Fibroblast of peridontal ligament (primary cell): ENCODE measurements around the gene EEF2K.
"Not testable (repeated sequence)": the region's sequence is repeated elsewhere in the genome, so short reads cannot be mapped to it uniquely, and the experiment has no call there.

Experiments
- DNase-seq: peaks from one replicate; pipeline ENCODE4 v3.0.0-alpha.2; 2010; ENCODE audit errors: extremely low read depth

The EEF2K gene

DNA sequence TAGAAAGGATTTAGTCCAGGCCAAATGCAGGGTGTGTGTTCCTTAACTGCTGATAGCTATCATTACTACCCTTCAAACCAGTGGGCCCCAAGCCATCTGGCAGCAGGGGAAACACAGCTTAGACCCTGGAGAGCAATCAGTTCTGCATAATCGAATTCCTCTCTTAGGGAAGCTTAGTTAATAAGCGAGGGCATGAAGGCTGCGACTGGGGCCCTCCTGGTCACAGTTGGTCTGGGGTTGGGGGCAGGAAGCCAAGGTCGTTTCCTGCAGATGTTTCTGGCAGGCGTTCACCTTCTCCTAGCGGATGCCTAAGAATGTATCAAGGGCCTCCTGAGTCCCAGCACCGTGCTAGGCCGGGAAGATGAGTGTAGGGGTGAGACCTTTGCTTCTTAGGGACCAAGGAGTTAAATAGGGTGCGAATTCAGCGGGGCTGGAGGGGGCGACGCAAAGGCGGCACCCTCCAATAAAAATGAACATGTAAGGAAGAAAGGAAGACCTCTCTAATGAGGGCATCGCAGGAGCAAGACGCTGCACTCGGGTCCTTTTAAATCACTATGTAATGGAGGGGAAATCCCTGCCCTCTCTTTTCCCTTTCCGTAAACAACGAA lies 16.5 kb upstream of the EEF2K start:
- peak; percentile 26 for DNase-seq

- DNase-seq = no peak
Observed at GRCh38 chr16:22190081-22190775, 15.8 kb upstream of the EEF2K start.

- DNase-seq = peak; percentile 100
Observed at GRCh38 chr16:22190776-22191531, 15.1 kb upstream of the EEF2K start.

DNA sequence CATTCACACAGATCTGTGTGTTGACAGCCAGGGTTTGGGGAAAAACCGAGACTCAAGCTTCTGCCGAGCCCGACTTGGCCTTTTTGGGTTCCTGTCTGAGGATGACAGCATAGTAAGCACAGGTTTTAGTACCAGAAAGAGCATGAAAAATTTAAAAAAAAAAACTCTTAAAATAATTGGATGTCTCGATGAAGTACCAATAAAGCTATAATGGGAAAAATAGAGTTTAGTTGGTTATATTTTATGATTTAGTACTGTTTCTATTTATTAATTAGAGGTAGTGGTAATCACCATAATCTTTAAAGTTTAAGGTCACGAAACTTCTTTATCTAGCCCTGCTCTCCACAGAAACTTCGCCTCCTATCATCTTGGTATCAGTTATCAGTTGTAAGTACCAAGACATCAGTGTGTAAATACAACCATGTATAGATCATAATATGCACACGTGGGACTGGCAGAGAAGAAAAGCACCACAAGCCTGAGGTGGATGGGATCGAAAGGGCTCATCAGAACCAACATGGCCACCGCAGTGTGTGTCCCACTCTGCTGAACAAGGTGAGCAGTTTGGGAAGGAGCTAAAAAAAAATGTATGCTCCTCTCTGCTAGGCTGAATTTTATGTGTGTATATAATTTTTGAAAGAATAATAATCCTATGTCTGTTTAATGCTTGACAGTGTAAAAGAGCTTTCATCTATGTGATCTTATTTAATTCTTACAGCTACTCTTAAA lies 14.4 kb upstream of the EEF2K start:
- no peak for DNase-seq

DNA sequence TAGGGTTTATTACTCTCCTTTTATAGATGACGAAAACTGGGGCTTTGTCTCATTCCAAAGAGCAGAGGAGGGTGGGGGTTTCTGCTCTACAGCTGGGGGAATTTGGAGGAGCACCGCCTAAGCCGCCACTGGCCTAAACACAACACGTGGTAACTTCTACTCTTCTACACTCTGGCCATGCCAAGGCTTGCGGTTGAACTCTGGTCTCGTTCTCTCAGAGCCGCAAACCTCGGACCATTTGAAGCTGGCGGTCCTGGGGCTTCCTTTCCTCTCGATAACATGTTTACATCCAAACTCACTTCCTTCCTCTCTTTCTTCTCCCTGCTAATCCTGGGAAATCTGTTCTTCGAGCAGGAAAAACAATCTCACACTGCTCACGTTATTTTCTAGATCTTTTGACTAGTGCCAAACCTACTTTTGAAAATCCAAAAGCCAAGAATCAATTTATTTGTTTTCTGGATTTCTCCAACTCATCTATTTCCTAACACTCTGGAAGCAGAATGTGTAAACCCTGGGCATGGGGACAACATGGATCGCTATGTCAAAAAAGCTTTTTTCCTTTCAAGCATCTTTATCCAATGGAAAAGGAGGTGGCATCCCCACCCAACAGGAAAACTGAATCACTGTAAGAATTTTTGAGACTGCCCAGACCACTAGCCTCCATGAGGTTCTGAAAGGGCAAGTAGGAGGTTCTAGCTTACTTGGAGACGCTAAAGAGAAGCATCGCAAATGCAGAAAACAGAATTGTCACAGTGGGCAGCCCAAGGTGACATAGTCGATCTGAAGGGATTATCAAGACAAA lies 13.6 kb upstream of the EEF2K start:
- peak; percentile 98 for DNase-seq

DNA sequence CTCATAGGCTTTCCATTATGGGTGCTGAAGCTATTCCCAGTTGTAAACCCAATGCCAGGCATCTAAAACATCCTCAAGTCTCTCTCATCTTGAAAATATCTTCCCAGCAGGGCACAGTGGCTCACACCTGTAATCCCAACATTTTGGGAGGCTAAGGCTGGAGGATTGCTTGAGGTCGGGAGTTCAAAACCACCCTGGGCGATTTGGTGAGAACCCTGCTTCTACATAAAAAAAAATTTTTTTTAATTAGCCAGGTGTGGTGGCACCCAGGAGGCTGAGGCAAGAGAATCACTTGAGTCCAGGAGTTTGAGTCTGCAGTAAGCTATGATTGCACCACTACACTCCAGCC lies 13.0 kb upstream of the EEF2K start:
- no peak for DNase-seq

DNA sequence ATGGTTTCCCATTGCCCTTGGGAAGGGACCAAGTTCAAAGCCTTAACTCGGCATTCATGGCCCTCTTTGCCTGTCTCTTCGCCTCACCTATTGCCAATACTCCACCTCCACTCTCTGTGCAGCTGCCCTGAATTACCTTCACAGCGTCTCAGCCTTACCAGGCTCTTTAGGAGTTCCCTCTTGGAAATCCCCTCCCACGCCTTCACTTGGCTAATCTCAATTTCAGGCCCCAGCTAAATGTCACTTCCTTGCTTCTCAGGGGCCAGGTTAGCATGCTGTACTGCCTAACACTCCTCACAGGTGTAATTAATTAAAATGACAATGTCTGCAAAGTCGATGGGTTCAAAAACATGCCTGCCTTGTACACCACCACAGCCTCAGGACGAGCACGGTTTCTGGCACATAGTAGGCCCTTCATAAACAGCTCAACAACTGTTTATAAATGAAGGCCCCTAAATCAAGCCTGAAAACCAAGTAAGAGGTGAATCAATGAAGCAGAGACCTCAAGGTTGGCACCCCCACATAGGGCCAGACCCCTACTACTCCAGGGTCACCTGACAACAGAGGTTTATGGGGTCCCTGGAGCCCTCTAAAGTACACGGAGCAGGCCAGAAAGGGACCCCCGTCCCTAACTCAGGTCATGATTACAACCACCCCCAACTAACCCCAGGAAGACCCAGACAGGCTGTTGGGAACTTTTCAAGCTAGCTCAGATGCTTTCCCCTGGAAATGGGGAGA lies 11.2 kb upstream of the EEF2K start:
- no peak for DNase-seq

DNA sequence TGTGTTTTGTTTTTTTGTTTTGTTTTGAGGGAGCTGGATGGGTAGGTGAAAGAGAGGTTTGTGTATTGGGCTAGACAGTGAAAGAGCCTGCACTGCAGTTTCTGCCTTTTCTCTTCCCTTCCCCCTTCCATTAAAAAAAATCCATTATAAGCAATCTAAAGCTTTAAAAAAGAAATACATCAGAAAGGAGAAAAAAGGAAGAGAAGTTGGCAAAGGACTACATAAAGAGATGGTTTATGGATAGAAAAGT lies 10.7 kb upstream of the EEF2K start:
- no peak for DNase-seq

DNA sequence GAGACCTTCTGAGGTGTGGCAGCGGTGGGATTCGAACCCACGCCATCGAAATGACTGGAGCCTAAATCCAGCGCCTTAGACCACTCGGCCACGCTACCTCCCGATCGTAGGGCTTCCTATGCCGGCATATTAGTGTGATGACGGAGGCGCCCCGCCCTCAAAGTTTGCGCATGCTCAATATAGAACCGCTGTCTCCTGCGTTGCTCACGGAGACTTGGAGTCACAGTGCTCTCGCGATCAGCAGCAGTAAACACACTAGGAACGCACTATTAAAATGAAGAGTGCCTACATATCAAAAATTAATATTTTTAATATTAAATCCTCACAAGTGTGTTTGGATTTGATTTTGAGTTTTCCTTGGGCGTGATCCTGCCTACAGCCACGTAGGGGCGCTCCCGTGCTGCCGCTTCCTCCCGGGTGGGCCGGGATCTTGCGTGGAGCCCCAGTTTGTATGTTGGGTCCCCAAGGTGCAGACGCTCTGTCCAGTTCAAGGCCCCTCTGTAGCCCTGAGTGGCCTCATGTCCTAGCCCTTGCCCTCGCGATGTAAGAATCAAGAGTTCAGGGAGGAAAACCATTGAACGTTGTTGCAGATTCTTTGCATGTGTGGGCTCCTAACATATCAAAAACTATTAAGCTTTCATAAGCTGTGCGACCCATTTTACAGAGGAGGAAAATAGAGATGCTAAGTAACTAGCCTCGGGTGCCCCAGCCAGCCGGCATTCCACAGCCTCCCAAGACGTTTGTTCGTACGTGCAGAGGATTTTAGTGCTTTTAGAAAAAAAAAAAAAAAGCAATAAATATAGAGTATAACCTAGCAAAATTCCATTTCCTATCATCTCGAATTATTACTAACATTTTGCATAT lies 10.2 kb upstream of the EEF2K start:
- peak; percentile 93 for DNase-seq

DNA sequence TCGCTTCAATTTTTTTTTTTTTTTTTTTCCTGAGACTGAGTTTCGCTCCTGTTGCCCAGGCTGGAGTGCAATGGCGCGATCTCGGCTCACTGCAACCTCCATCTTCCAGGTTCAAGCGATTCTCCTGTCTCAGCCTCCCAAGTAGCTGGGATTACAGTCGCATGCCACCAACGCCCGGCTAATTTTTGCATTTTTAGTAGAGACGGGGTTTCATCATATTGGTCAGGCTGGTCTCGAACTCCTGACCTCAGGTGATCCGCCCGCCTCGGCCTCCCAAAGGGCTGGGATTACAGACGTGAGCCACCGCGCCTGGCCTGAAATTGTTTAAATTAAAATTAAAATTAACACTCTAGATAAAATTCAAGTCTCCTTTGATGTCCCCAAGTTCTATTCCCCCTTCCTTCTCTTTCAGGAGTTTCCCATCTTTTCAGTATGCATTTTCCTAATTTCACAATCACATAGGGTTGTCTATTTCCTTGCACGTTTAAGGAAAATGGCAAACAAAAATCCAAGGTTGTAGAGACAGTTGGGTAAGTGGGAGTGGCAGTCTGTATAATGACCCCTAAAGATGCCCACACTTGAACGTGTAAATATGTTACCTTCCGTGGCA lies 9.4 kb upstream of the EEF2K start:
- DNase-seq = not testable (repeated sequence)

- DNase-seq = peak; percentile 34
Observed at GRCh38 chr16:22198547-22199293, 7.4 kb upstream of the EEF2K start.

GRCh38 chr16:22202261-22202637 lies 3.8 kb upstream of the EEF2K start:
- DNase-seq = no peak

DNA sequence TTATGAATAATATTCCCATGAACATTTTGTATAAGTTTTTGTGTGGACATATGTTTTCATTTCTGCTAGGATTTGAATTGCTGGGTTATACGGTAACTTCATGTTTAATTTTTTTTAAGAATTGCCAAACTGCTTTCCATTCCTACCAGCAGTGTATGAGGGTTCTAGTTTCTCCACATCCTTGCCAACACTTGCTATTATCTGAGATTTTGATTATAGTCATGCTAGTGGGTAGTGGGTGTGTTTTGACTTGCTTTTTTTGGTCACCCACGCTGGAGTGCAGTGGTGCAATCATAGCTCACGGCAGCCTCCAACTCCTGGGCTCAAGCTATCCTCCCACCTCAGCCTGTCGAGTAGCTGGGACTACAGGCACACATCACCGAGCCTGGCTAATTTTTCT lies 3.0 kb upstream of the EEF2K start:
- no peak for DNase-seq

- DNase-seq = no peak
Observed at GRCh38 chr16:22204091-22204655, 1.9 kb upstream of the EEF2K start.

DNA sequence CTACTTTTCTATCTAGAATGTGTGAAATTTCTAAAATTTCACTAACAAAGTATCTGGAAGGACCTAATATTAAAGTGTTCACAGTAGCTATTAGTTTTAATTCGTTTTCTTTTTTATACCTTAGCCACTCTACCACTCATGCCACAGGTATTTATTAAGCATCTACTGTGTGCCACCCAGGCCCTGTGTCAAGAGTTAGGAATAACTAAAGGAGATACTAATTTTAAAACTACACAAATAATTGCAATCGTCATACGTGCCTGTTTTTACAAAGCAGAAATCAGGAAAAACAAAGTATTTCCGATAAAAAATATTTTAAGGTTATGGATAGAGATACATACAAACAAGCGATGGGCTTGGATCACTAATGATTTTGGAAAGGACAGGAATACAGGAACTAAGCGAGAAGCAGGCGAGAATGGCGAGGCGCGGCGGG lies 483 bp upstream of the EEF2K start:
- DNase-seq = no peak

- peak; percentile 73 for DNase-seq
Observed at GRCh38 chr16:22206842-22207714, 1.0 kb downstream of the EEF2K start.

- no peak for DNase-seq
Observed at GRCh38 chr16:22207715-22208360, 1.8 kb downstream of the EEF2K start.
